Measurements from ENCODE around the gene MTFR1L. TPM values are rescaled to one million over a fixed set of nuclear protein-coding genes. Genes with fewer than 3 reads are reported as not detected.

The MTFR1L gene
- total RNA-seq, 2 experiments from 2014 or later = 35.3 to 43.4 TPM

- Histone ChIP-seq H3K36me3 (ENCODE audit: insufficient read depth, low read length) (no peaks in the 10 kb centered on the region), H3K9me3 (ENCODE audit: low read length) (no peaks in the 10 kb centered on the region), H3K27ac (ENCODE audit: low read depth, low read length, poor library complexity, severe bottlenecking) (no peak overlapping the region), H3K9me2 (ENCODE audit: insufficient read depth, low read length) (no peaks in the 10 kb centered on the region), H3K4me1 (ENCODE audit: insufficient read depth, low read length, poor library complexity, severe bottlenecking) (peaks cover 5% of the 10 kb centered on the region), H2AFZ (ENCODE audit: low read length) (no peak overlapping the region), H3K4me3 (ENCODE audit: low read depth, low read length, poor library complexity, severe bottlenecking) (no peak overlapping the region), H4K20me1 (ENCODE audit: insufficient read depth, low read length) (no peaks in the 10 kb centered on the region), H3K79me2 (ENCODE audit: insufficient read depth, low read depth, low read length) (no peaks in the 10 kb centered on the region), H3K4me2 (ENCODE audit: low read length) (no peak overlapping the region)
- intact Hi-C loops (cut with micrococcal nuclease; ENCODE audit: unreplicated experiment) = no loop called here
- ChIA-PET CTCF (ENCODE audit: unreplicated experiment) (no interaction called here), POLR2A (no interaction called here)
- BruUV-seq (replicated peaks) = no TSS peak
- no peak for DNase-seq (ENCODE audit: low spot score)
- TF ChIP-seq EZH2phosphoT487 (IDR thresholded peaks at IDR 0.05; ENCODE audit: borderline replicate concordance, low read depth, low read length) = no peak
- no peak for TF ChIP-seq CTCF (conservative IDR thresholded peaks at IDR 0.05; ENCODE audit: low read length)
These were observed 44.7 kb downstream of the MTFR1L start for GRCh38 chr1:25864434-25864833.

GRCh38 chr1:25866288-25866687 lies 46.5 kb downstream of the MTFR1L start:
- no peak overlapping the region for H3K4me2 ChIP-seq (ENCODE audit: low read length)
- no peak overlapping the region for H2AFZ ChIP-seq (ENCODE audit: low read length)
- no peak overlapping the region for H3K27ac ChIP-seq (ENCODE audit: low read depth, low read length, poor library complexity, severe bottlenecking)
- intact Hi-C loops (cut with micrococcal nuclease; ENCODE audit: unreplicated experiment) = no loop called here
- no peaks in the 10 kb centered on the region for H3K9me2 ChIP-seq (ENCODE audit: insufficient read depth, low read length)
- CTCF ChIA-PET (ENCODE audit: unreplicated experiment) = no interaction called here
- no peak for TF ChIP-seq CTCF (conservative IDR thresholded peaks at IDR 0.05; ENCODE audit: low read length)
- no peak for TF ChIP-seq EZH2phosphoT487 (IDR thresholded peaks at IDR 0.05; ENCODE audit: borderline replicate concordance, low read depth, low read length)
- H3K9me3 ChIP-seq (ENCODE audit: low read length) = no peaks in the 10 kb centered on the region
- H3K4me1 ChIP-seq (ENCODE audit: insufficient read depth, low read length, poor library complexity, severe bottlenecking) = peaks cover 8% of the 10 kb centered on the region
- H4K20me1 ChIP-seq (ENCODE audit: insufficient read depth, low read length) = no peaks in the 10 kb centered on the region
- no TSS peak for BruUV-seq (replicated peaks)
- no peak for DNase-seq (ENCODE audit: low spot score)
- no peaks in the 10 kb centered on the region for H3K36me3 ChIP-seq (ENCODE audit: insufficient read depth, low read length)
- H3K4me3 ChIP-seq (ENCODE audit: low read depth, low read length, poor library complexity, severe bottlenecking) = no peak overlapping the region
- POLR2A ChIA-PET = interaction anchor here (0.6 kb wide), 1 partner anchor 133 kb away, joined by 4 read pairs; no protein-coding TSS in a partner anchor
- no peaks in the 10 kb centered on the region for H3K79me2 ChIP-seq (ENCODE audit: insufficient read depth, low read depth, low read length)

GRCh38 chr1:25867210-25867991 lies 47.6 kb downstream of the MTFR1L start:
- POLR2A ChIA-PET = no interaction called here

More at GRCh38 chr1:25867210-25867991, 47.6 kb downstream of the MTFR1L start:
- Histone ChIP-seq H3K4me3 (ENCODE audit: low read depth, low read length, poor library complexity, severe bottlenecking) (no peak overlapping the region), H3K9me3 (ENCODE audit: low read length) (no peaks in the 10 kb centered on the region), H3K27ac (ENCODE audit: low read depth, low read length, poor library complexity, severe bottlenecking) (no peak overlapping the region), H3K4me2 (ENCODE audit: low read length) (no peak overlapping the region), H3K9me2 (ENCODE audit: insufficient read depth, low read length) (no peaks in the 10 kb centered on the region), H3K36me3 (ENCODE audit: insufficient read depth, low read length) (no peaks in the 10 kb centered on the region), H3K4me1 (ENCODE audit: insufficient read depth, low read length, poor library complexity, severe bottlenecking) (peaks cover 19% of the 10 kb centered on the region), H2AFZ (ENCODE audit: low read length) (no peak overlapping the region), H4K20me1 (ENCODE audit: insufficient read depth, low read length) (no peaks in the 10 kb centered on the region), H3K79me2 (ENCODE audit: insufficient read depth, low read depth, low read length) (no peaks in the 10 kb centered on the region)
- TF ChIP-seq EZH2phosphoT487 (IDR thresholded peaks at IDR 0.05; ENCODE audit: borderline replicate concordance, low read depth, low read length) = no peak
- no peak for TF ChIP-seq CTCF (conservative IDR thresholded peaks at IDR 0.05; ENCODE audit: low read length)
- CTCF ChIA-PET (ENCODE audit: unreplicated experiment) = no interaction called here
- BruUV-seq (replicated peaks) = no TSS peak
- intact Hi-C loops (cut with micrococcal nuclease; ENCODE audit: unreplicated experiment) = no loop called here
- DNase-seq (ENCODE audit: low spot score) = no peak

Measured in OCI-LY7 (cell line).